ENCODE data around the gene RNF14. TPM values are rescaled to one million over a fixed set of nuclear protein-coding genes. Genes with fewer than 3 reads are reported as not detected.
A peak's percentile ranks its signal among the peaks of the same experiment; 100 is the strongest.

The RNF14 gene
- total RNA-seq, 1 donor from 2014 or later, result 79.4 TPM

GRCh38 chr5:141976176-141976575, 7.3 kb downstream of the RNF14 start:
- DNase-seq (ENCODE audit: low spot score), result no peak

GRCh38 chr5:141978389-141978788, 9.5 kb downstream of the RNF14 start:
- DNase-seq (ENCODE audit: low spot score), result no peak

DNA sequence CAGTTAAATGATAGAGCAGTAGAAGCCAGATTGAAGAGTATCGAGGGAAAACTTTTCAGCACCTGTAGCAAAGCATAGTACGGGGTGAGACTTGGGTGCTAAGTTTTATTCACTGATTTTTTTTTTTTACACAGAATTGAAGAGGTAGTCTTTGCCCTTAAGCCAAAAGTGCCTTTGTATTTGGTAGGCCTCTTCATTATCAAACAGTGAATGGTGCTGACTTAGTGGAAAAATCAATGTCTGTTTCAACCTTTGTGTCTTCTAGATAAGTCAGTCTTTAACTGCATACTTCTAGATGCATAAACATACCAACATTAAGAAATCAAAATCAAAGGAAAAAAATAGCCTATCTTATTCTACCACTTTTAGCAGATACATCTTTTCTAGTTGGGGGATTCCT, 13.7 kb downstream of the RNF14 start:
- DNase-seq (ENCODE audit: low spot score), result no peak

DNA sequence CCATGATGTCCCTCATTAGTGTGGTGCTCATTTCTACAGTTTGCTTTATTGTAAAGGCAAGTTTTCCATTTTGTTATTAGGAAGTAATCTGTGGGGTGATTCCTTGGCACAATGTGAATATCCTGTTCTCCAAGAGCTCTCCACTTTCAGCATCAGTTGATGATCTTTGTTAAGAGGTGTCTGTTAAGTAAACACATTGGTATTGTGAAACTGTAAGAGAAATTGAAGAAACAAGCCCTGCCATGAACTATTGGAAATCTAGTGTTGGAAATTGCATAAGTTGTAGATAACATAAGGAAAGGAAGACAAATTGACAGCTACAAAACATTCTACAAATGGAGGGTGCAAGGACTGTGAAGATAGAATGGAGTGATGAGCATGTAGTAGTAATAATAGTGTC, 17.2 kb downstream of the RNF14 start:
- no peak for DNase-seq (ENCODE audit: low spot score)

GRCh38 chr5:141989720-141990119, 20.8 kb downstream of the RNF14 start:
- no peak for DNase-seq (ENCODE audit: low spot score)

DNA sequence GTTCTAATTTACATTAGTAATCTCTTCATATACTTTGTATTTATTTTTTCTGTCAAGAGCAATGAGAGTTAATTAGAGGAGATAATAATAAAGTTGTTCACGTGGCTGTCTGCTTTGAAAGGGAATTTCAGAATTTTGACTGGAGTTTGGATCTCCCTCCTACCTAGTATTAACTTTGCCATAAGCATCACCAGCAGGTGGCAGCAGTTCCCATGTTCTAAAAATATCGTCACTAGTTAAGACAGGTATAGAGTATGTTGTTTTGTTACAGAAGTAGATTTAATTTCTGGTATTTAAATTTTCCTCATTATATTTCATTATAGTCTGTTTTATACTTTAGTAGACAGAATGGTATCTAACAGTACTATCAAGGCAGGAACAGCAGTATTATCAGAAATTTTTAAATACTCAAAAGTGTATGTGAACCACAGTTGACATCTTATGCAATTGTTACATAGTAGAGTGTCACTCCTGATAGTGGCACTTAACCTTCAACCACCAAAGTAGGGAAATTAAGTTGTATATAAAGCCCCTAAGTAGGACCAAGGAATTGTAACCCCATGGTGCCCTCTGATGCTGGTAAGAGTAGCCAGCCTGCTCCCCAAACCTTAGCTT, 23.6 kb downstream of the RNF14 start:
- no peak for DNase-seq (ENCODE audit: low spot score)

- no peak for DNase-seq (ENCODE audit: low spot score)
Observed at GRCh38 chr5:141994511-141995136, 25.7 kb downstream of the RNF14 start.

- no peak for DNase-seq (ENCODE audit: low spot score)
Observed at GRCh38 chr5:141995656-141996055, 26.8 kb downstream of the RNF14 start.

- DNase-seq (ENCODE audit: low spot score), result no peak
Observed at GRCh38 chr5:141997358-141997960, 28.6 kb downstream of the RNF14 start.

DNA sequence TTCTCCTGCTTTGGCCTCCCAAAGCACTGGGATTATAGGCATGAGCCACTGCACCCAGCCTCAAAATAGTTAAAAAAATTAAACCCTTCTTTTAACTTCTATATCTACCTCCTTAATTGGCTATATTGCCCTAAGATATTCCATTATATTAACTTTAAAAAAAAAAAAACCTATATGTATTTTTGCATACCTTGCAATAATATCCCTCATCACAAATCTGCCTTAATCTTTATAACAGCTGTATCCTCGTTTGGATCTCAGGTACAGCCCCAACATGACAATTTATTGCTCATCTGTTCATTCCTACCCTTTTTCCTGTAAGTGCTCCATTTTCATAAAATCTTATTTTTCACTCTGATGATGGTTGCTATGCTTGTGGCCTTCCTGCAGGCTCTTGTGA, 31.3 kb downstream of the RNF14 start:
- DNase-seq (ENCODE audit: low spot score), result no peak

- no peak for DNase-seq (ENCODE audit: low spot score)
Observed at GRCh38 chr5:142000704-142001484, 32.0 kb downstream of the RNF14 start.

DNA sequence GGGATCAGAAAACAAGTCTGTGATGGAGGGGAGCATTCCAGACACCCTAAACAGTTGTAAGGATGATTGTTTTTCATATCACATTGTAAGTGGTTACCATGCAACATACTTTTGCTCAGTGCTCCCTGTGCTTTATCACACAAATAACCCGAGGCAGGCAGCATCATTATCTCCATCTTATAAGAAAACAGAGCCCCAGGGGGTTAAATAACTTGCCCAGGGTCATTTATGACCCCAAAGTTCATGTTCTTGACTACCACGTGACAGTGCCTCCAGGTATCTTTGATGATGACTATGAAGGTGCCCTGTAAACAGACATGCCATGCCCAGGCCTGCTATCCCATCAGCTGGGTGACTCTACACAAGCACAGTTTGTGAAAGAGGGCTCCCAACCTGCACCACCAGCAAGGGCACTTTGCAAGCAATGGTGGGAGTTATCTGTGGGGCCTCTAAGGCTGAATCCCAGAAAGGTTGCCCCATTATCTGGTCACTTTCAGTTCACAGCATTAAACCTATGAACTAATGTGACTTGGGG, 34.4 kb downstream of the RNF14 start:
- no peak for DNase-seq (ENCODE audit: low spot score)

GRCh38 chr5:142006363-142007236, 37.7 kb downstream of the RNF14 start:
- DNase-seq (ENCODE audit: low spot score), result no peak

DNA sequence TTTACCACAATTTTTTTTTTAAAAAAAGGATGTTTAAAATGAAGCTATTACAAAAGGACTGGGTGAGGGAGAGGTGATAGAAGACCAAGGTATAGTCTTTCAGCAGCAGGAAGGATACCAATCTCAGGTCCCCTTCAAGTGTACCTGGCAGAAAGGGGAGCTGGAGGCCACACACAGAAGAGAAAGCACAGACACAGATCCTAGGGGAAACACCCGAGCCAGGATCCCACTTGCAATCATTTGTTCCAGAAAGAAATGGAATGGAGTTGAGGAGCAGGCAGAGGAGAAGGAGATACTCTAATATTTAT, 38.3 kb downstream of the RNF14 start:
- DNase-seq (ENCODE audit: low spot score), result no peak

DNA sequence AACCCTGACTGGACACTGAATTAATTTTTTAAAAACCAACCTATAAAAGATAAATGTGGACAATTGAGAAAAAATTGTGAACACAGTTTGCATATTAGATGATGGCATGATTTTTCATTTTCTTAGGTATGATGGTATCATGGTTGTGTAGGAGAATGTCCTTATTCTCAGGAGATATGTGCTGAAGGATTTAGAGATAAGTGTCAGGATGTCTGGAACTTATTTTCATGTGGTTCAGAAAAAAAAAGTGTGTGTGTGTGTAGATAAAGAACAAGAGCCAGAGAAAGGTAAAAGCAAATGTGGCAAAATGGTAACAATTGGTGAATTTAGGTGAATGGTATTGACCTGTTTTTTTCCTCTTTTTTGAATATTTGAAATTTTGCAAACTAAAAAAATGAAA, 39.9 kb downstream of the RNF14 start:
- DNase-seq (ENCODE audit: low spot score), result no peak

GRCh38 chr5:142009886-142010285, 41.0 kb downstream of the RNF14 start:
- DNase-seq (ENCODE audit: low spot score), result no peak

DNA sequence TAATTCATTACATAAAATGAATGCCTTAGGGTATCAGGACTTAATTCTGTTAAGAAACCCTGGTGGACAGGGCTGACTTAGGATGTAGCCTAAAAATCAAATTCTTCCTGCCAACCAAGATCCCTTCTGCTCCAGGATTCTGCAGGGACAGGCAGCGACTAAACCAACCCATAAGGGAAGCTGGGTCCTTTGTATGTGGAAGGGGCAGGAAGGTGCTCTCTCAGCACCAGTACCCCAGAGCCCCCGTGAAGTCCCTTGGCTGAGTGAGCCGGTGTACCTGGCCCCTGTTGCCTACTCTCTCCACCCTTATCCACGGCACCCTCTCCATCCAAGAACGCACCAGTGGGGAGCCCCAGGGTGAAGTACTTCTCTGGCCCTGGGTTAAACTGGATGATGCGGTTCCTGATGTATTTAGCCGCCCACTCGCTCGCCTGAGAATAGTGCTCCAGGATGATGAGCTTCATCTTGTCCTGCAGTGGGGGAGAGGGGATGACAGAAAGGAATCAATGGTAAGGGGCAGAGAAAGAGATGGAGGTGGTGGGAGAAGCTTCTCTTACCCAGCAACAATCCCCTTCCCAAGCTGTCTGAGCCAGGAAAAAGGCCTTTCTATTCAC, 42.8 kb downstream of the RNF14 start:
- DNase-seq (ENCODE audit: low spot score), result no peak

DNA sequence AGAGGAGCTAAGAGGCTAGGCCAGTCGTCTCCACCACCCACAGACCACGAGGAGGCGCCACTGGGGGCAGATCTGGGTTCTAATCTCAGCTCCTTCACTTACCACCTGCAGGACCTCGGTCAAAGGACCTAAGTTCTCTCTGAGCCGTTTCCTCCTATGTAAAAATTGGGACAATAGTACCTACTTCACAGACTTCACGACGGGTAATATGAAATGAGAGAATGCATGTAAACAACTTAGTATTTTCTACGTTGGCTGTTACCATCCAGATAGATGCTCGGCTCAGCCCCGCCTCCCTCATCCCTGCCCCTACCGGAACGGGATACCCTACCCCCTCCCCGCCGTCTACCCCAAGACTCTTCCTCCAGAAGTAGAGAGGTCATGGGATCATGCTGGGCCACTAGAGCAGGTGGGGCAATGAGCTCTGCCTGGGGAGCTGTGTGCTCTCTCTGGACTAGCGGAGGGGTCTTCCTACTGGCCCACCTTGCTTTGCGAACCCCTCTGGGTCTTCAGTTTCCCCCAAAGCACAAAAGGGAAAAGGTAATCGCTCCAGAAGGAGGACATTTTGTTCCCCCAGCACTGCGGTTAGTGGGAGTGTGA, 43.4 kb downstream of the RNF14 start:
- DNase-seq (ENCODE audit: low spot score), result no peak

DNA sequence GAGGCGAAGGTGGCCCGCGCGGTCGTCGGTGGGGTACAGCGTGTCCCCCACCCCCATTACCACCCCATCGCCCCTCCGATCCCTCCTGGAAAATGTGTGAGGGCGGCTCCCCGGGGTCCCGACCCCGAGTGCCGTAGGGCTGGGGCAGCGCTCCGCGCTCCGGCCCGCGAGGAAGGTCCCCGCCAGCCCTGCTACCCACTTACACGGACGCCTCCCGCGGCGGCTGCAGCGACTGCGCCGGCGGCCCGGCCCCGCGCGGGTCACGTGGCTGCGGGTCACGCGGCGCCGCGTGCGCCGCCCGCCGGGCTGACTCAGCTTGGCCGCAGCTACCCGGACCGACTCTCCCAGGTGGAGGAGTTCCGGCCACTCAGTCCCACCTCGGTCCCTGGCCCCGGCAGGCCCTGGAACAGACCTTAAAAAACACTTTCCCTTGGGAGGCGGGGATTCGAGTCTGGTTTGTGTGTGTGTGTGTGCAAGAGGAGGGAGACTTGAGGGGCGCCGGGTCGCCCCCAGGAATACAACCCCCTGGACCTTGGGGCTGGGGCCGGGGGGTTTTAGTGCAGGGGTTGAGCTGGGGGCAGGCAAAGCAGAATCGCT, 44.0 kb downstream of the RNF14 start, which contains the start of gene GNPDA1:
Gene GNPDA1 (minus strand): TSS at position 236 of the 597 bp plus-strand sequence. CDS start 992 bp downstream, outside the sequence.
- DNase-seq (ENCODE audit: low spot score), result peak; percentile 96

Measured in mesenteric fat pad (tissue), 1 donor.